Mononuclear cell (primary cell): Measurements from ENCODE around the gene AKT1. TPM values are rescaled to one million over a fixed set of nuclear protein-coding genes. Genes with fewer than 3 reads are reported as not detected.

ENCODE experiments used
- H3K27me3 ChIP-seq: 2 replicates; pipeline ENCODE4 v1.6.0; 2011; ENCODE audit warnings: low read length, control low read depth; ENCODE audit not compliant: insufficient read depth
- H3K4me1 ChIP-seq: 2 replicates; pipeline ENCODE4 v1.5.1; 2011; ENCODE audit warnings: mild to moderate bottlenecking, low read length, control low read depth; ENCODE audit not compliant: insufficient read depth
- H3K4me3 ChIP-seq: 2 replicates; pipeline ENCODE4 v1.5.1; 2011; ENCODE audit warnings: mild to moderate bottlenecking, low read length, moderate library complexity
- H3K9me3 ChIP-seq: 2 replicates; pipeline ENCODE4 v1.5.1; 2011; ENCODE audit warnings: low read depth, mild to moderate bottlenecking, control low read depth, low read length
- total RNA-seq: library from RNA; depleted of rRNA; stranded (reverse); fragments of >200 nt; gene quantifications from one replicate; pipeline ENCODE4 v1.2.3, GENCODE V29; 2012

AKT1 gene
- total RNA-seq, 1 donor, result 86.8 TPM

GRCh38 chr14:104768437-104769323 lies 26.9 kb downstream of the AKT1 start:
- Histone ChIP-seq H3K4me3 (no peak overlapping the region), H3K27me3 (no peaks in the 10 kb centered on the region), H3K4me1 (peaks cover 4% of the 10 kb centered on the region), H3K9me3 (no peaks in the 10 kb centered on the region)

- H3K27me3 ChIP-seq, result no peaks in the 10 kb centered on the region
- no peaks in the 10 kb centered on the region for H3K9me3 ChIP-seq
- no peak overlapping the region for H3K4me3 ChIP-seq
- H3K4me1 ChIP-seq, result peaks cover 4% of the 10 kb centered on the region
These were observed 28.0 kb downstream of the AKT1 start for GRCh38 chr14:104767634-104767918.

- no peaks in the 10 kb centered on the region for H3K27me3 ChIP-seq
- H3K9me3 ChIP-seq, result no peaks in the 10 kb centered on the region
- peaks cover 4% of the 10 kb centered on the region for H3K4me1 ChIP-seq
- H3K4me3 ChIP-seq, result no peak overlapping the region
These were observed 28.5 kb downstream of the AKT1 start for GRCh38 chr14:104766863-104767633.

- Histone ChIP-seq H3K4me1 (peaks cover 4% of the 10 kb centered on the region), H3K4me3 (no peak overlapping the region), H3K9me3 (no peaks in the 10 kb centered on the region), H3K27me3 (no peaks in the 10 kb centered on the region)
These were observed 29.2 kb downstream of the AKT1 start for GRCh38 chr14:104766256-104766862.

GRCh38 chr14:104765517-104765916 lies 30.0 kb downstream of the AKT1 start:
- Histone ChIP-seq H3K9me3 (no peaks in the 10 kb centered on the region), H3K27me3 (no peaks in the 10 kb centered on the region), H3K4me1 (peaks cover 4% of the 10 kb centered on the region), H3K4me3 (no peak overlapping the region)

GRCh38 chr14:104758981-104759969 lies 36.3 kb downstream of the AKT1 start:
- H3K27me3 ChIP-seq, result no peaks in the 10 kb centered on the region
- H3K4me3 ChIP-seq, result no peak overlapping the region
- peaks cover 12% of the 10 kb centered on the region for H3K4me1 ChIP-seq
- no peaks in the 10 kb centered on the region for H3K9me3 ChIP-seq

- H3K9me3 ChIP-seq, result no peaks in the 10 kb centered on the region
- no peak overlapping the region for H3K4me3 ChIP-seq
- H3K27me3 ChIP-seq, result no peaks in the 10 kb centered on the region
- peaks cover 21% of the 10 kb centered on the region for H3K4me1 ChIP-seq
These were observed 37.7 kb downstream of the AKT1 start for GRCh38 chr14:104757681-104758392.

GRCh38 chr14:104757238-104757585 lies 38.3 kb downstream of the AKT1 start:
- peaks cover 23% of the 10 kb centered on the region for H3K4me1 ChIP-seq
- H3K4me3 ChIP-seq, result no peak overlapping the region
- H3K9me3 ChIP-seq, result no peaks in the 10 kb centered on the region
- H3K27me3 ChIP-seq, result no peaks in the 10 kb centered on the region

GRCh38 chr14:104756477-104757237 lies 38.9 kb downstream of the AKT1 start:
- Histone ChIP-seq H3K4me1 (peaks cover 28% of the 10 kb centered on the region), H3K4me3 (no peak overlapping the region), H3K27me3 (no peaks in the 10 kb centered on the region), H3K9me3 (no peaks in the 10 kb centered on the region)

GRCh38 chr14:104755621-104756020 lies 39.9 kb downstream of the AKT1 start:
- no peak overlapping the region for H3K4me3 ChIP-seq
- peaks cover 30% of the 10 kb centered on the region for H3K4me1 ChIP-seq
- no peaks in the 10 kb centered on the region for H3K9me3 ChIP-seq
- no peaks in the 10 kb centered on the region for H3K27me3 ChIP-seq

- Histone ChIP-seq H3K9me3 (no peaks in the 10 kb centered on the region), H3K27me3 (no peaks in the 10 kb centered on the region), H3K4me3 (peak overlapping the region; percentile 93), H3K4me1 (peaks cover 30% of the 10 kb centered on the region)
These were observed 41.2 kb downstream of the AKT1 start for GRCh38 chr14:104754213-104754851.

- no peaks in the 10 kb centered on the region for H3K9me3 ChIP-seq
- peaks cover 30% of the 10 kb centered on the region for H3K4me1 ChIP-seq
- no peaks in the 10 kb centered on the region for H3K27me3 ChIP-seq
- peak overlapping the region; percentile 93 for H3K4me3 ChIP-seq
These were observed 41.9 kb downstream of the AKT1 start for GRCh38 chr14:104753528-104754212.
